H9 (cell line): ENCODE data around the gene CCDC88C. TPM values are rescaled to one million over a fixed set of nuclear protein-coding genes. Genes with fewer than 3 reads are reported as not detected.

ENCODE experiments used
- DNase-seq: peaks from one replicate; pipeline ENCODE4 v3.0.0-alpha.2; 2017
- H2AFZ ChIP-seq: one replicate; pipeline ENCODE4 v1.6.1; 2013; ENCODE audit warnings: mild to moderate bottlenecking, low read length, control low read depth, moderate library complexity
- H2AK5ac ChIP-seq: 2 replicates; pipeline ENCODE4 v1.6.1; 2013; ENCODE audit warnings: low read length, control low read depth, mixed read lengths; ENCODE audit not compliant: insufficient read length
- H2BK120ac ChIP-seq: one replicate; pipeline ENCODE4 v1.6.1; 2013; ENCODE audit warnings: low read depth, mild to moderate bottlenecking, low read length, control low read depth, inconsistent platforms; ENCODE audit not compliant: poor library complexity, severe bottlenecking
- H2BK12ac ChIP-seq: 2 replicates; pipeline ENCODE4 v1.6.1; 2013; ENCODE audit warnings: low read length, control low read depth, mixed read lengths, low read depth; ENCODE audit not compliant: insufficient read length
- H2BK15ac ChIP-seq: 2 replicates; pipeline ENCODE4 v1.6.1; 2013; ENCODE audit warnings: low read depth, low read length, control low read depth
- H2BK20ac ChIP-seq: one replicate; pipeline ENCODE4 v1.6.1; 2013; ENCODE audit warnings: low read depth, mild to moderate bottlenecking, low read length, control low read depth, inconsistent platforms; ENCODE audit not compliant: poor library complexity, severe bottlenecking
- H2BK5ac ChIP-seq: 2 replicates; pipeline ENCODE4 v1.6.1; 2013; ENCODE audit warnings: low read length, control low read depth, mixed read lengths; ENCODE audit not compliant: insufficient read length
- H3K14ac ChIP-seq: 2 replicates; pipeline ENCODE4 v1.6.1; 2013; ENCODE audit warnings: low read length, control low read depth; ENCODE audit not compliant: insufficient read depth
- H3K18ac ChIP-seq: 2 replicates; pipeline ENCODE4 v1.6.1; 2013; ENCODE audit warnings: low read depth, mild to moderate bottlenecking, mixed read lengths, low read length, control low read depth; ENCODE audit not compliant: insufficient read length
- H3K23ac ChIP-seq: 2 replicates; pipeline ENCODE4 v1.6.1; 2013; ENCODE audit warnings: low read length, control low read depth, mixed read lengths, low read depth; ENCODE audit not compliant: insufficient read length
- H3K23me2 ChIP-seq: 2 replicates; pipeline ENCODE4 v1.6.1; 2013; ENCODE audit warnings: low read depth, mild to moderate bottlenecking, mixed read lengths, low read length, control low read depth; ENCODE audit not compliant: insufficient read length, poor library complexity, severe bottlenecking
- H3K27ac ChIP-seq: 2 replicates; pipeline ENCODE4 v1.5.1; 2013; ENCODE audit warnings: low read length, control low read depth, mixed read lengths, low read depth; ENCODE audit not compliant: insufficient read length
- H3K27me3 ChIP-seq: 2 replicates; pipeline ENCODE4 v1.6.1; 2013; ENCODE audit warnings: low read length, control low read depth, inconsistent platforms; ENCODE audit not compliant: insufficient read depth
- H3K4ac ChIP-seq: 2 replicates; pipeline ENCODE4 v1.6.1; 2013; ENCODE audit warnings: low read depth, mild to moderate bottlenecking, control low read depth, inconsistent platforms, low read length, moderate library complexity
- H3K4me1 ChIP-seq: 2 replicates; pipeline ENCODE4 v1.6.1; 2013; ENCODE audit warnings: low read length, control low read depth, inconsistent platforms; ENCODE audit not compliant: insufficient read depth
- H3K4me2 ChIP-seq: 2 replicates; pipeline ENCODE4 v1.6.1; 2013; ENCODE audit warnings: low read length, control low read depth, mixed read lengths; ENCODE audit not compliant: insufficient read length, insufficient read depth
- H3K56ac ChIP-seq: 2 replicates; pipeline ENCODE4 v1.6.1; 2013; ENCODE audit warnings: low read depth, mild to moderate bottlenecking, mixed read lengths, low read length, control low read depth; ENCODE audit not compliant: insufficient read length
- H3K79me1 ChIP-seq: 2 replicates; pipeline ENCODE4 v1.6.1; 2013; ENCODE audit warnings: low read depth, mild to moderate bottlenecking, moderate library complexity, low read length, control low read depth, inconsistent platforms; ENCODE audit not compliant: insufficient read depth, poor library complexity, severe bottlenecking
- H3K79me2 ChIP-seq: 2 replicates; pipeline ENCODE4 v1.6.1; 2013; ENCODE audit warnings: low read length, control low read depth, inconsistent platforms; ENCODE audit not compliant: insufficient read depth
- H3K9ac ChIP-seq: 2 replicates; pipeline ENCODE4 v1.6.1; 2013; ENCODE audit warnings: low read length, control low read depth, mixed read lengths; ENCODE audit not compliant: insufficient read length; ENCODE audit errors: extremely low read depth
- H3K9me3 ChIP-seq: one replicate; pipeline ENCODE4 v1.6.1; 2013; ENCODE audit warnings: low read depth, low read length, inconsistent platforms; ENCODE audit not compliant: control insufficient read depth
- H3T11ph ChIP-seq: one replicate; pipeline ENCODE4 v1.6.1; 2013; ENCODE audit warnings: mild to moderate bottlenecking, low read length, control low read depth, inconsistent platforms
- H4K20me1 ChIP-seq: one replicate; pipeline ENCODE4 v1.6.1; 2013; ENCODE audit not compliant: control insufficient read depth, insufficient read length, insufficient read depth
- H4K5ac ChIP-seq: 2 replicates; pipeline ENCODE4 v1.6.1; 2013; ENCODE audit warnings: low read depth, mild to moderate bottlenecking, mixed read lengths, low read length, control low read depth; ENCODE audit not compliant: insufficient read length
- H4K8ac ChIP-seq: replicated peaks from 2 replicates; pipeline ENCODE4 v1.6.1; 2013; ENCODE audit warnings: low read length, control low read depth, mixed read lengths, low read depth; ENCODE audit not compliant: insufficient read length
- H4K91ac ChIP-seq: 2 replicates; pipeline ENCODE4 v1.6.1; 2013; ENCODE audit warnings: low read depth, mild to moderate bottlenecking, moderate library complexity, mixed read lengths, low read length, control low read depth; ENCODE audit not compliant: insufficient read length
- H3K27ac Mint-ChIP-seq, 3 experiments: 2 replicates in 2 of 3; 3 replicates in 1 of 3; pipeline ENCODE4 v1.8.0; 2020 to 2021; ENCODE audit warnings: mixed read lengths in 3 of 3, mild to moderate bottlenecking in 1 of 3, moderate library complexity in 1 of 3
- H3K27me3 Mint-ChIP-seq: 2 replicates; pipeline ENCODE4 v1.8.0; 2021; ENCODE audit warnings: low read depth, mild to moderate bottlenecking, moderate library complexity, mixed read lengths
- H3K36me3 Mint-ChIP-seq, 3 experiments: 2 replicates in 2 of 3; 3 replicates in 1 of 3; pipeline ENCODE4 v1.8.0; 2020 to 2021; ENCODE audit warnings: low read depth in 3 of 3, mixed read lengths in 3 of 3; ENCODE audit not compliant: insufficient read depth in 1 of 3
- H3K4me1 Mint-ChIP-seq, 2 experiments: 2 replicates each; pipeline ENCODE4 v1.8.0; 2020; ENCODE audit warnings: mixed read lengths in 2 of 2
- H3K4me3 Mint-ChIP-seq, 2 experiments: 2 replicates in 1 of 2; 3 replicates in 1 of 2; pipeline ENCODE4 v1.8.0; 2020 to 2021; ENCODE audit warnings: mild to moderate bottlenecking in 2 of 2, mixed read lengths in 2 of 2, moderate library complexity in 1 of 2
- H3K9me3 Mint-ChIP-seq, 2 experiments: 2 replicates in 1 of 2; 3 replicates in 1 of 2; pipeline ENCODE4 v1.8.0; 2020; ENCODE audit warnings: mild to moderate bottlenecking in 2 of 2, mixed read lengths in 2 of 2, moderate library complexity in 1 of 2
- WGBS: extraction: QIAGEN DNeasy Blood & Tissue Kit; methylation state at CpG from one replicate; pipeline ENCODE4 v1.1.7; 2013; ENCODE audit warnings: missing lambda C conversion rate, low lambda C conversion rate, mixed read lengths; ENCODE audit not compliant: insufficient read length; ENCODE audit errors: extremely low coverage; 5-methylcytosine and 5-hydroxymethylcytosine counted together
- total RNA-seq: library from RNA; stranded (reverse); gene quantifications from 2 replicates; pipeline ENCODE4 v1.2.1, GENCODE V29; 2021
- TF ChIP-seq, protein P1 (sequence below): fragments of 200-600 bp; sonication (generic); conservative IDR thresholded peaks from 3 replicates; pipeline ENCODE4 v1.8.0; 2021; ENCODE audit warnings: antibody characterized with exemption, mild to moderate bottlenecking

CCDC88C gene
- total RNA-seq, 1 experiment from 2014 or later: 52.4 TPM

DNA sequence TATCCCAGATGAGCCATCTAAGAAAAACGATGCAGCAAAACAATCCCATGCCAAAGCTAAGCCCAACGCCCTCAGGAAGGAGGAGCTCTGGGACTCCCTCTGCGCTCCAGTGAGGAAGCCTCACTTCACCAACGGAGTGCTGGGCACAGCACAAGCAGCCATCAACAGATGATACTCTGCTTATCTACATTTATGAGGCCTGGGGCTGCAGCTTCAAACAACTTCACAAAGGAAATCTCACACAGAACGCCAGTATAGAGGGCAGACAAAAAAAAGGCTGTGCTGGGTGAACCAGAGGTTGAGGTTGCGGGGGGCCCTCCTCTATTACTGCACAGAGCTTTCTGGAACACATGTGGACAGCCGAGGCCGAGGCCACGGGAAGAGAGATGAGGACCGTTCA lies 138.3 kb downstream of the CCDC88C start:
- H3K56ac ChIP-seq: no peak overlapping the region
- no peak overlapping the region for H3K18ac ChIP-seq
- H4K5ac ChIP-seq: no peak overlapping the region
- H3K23me2 ChIP-seq: no peaks in the 10 kb centered on the region
- H2BK15ac ChIP-seq: no peak overlapping the region
- H2BK20ac ChIP-seq: no peak overlapping the region
- no peak overlapping the region for H3K4me2 ChIP-seq
- H2AFZ ChIP-seq: no peak overlapping the region
- H2AK5ac ChIP-seq: no peak overlapping the region
- H3K4ac ChIP-seq: no peak overlapping the region
- WGBS: no CpG with 5 or more reads among the region's 10 CpGs
- no peaks in the 10 kb centered on the region for H3K79me2 ChIP-seq
- TF ChIP-seq, protein P1, sequence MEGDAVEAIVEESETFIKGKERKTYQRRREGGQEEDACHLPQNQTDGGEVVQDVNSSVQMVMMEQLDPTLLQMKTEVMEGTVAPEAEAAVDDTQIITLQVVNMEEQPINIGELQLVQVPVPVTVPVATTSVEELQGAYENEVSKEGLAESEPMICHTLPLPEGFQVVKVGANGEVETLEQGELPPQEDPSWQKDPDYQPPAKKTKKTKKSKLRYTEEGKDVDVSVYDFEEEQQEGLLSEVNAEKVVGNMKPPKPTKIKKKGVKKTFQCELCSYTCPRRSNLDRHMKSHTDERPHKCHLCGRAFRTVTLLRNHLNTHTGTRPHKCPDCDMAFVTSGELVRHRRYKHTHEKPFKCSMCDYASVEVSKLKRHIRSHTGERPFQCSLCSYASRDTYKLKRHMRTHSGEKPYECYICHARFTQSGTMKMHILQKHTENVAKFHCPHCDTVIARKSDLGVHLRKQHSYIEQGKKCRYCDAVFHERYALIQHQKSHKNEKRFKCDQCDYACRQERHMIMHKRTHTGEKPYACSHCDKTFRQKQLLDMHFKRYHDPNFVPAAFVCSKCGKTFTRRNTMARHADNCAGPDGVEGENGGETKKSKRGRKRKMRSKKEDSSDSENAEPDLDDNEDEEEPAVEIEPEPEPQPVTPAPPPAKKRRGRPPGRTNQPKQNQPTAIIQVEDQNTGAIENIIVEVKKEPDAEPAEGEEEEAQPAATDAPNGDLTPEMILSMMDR: no peak
- H3K23ac ChIP-seq: no peak overlapping the region
- H2BK12ac ChIP-seq: no peak overlapping the region
- no peaks in the 10 kb centered on the region for H3K9me3 Mint-ChIP-seq
- no peaks in the 10 kb centered on the region for H3K79me1 ChIP-seq
- no peak overlapping the region for H3K27ac ChIP-seq
- H3K14ac ChIP-seq: no peak overlapping the region
- no peak overlapping the region for H3K9ac ChIP-seq
- no peak overlapping the region for H4K8ac ChIP-seq
- no peak overlapping the region for H4K91ac ChIP-seq
- no peak overlapping the region for H3K4me3 Mint-ChIP-seq
- no peaks in the 10 kb centered on the region for H3K9me3 ChIP-seq
- H3K27ac Mint-ChIP-seq: 0 out of 7 replicates have a peak overlapping the region, but pooled peaks of 1 of the 3 experiments have one; percentile 23
- H4K20me1 ChIP-seq: no peaks in the 10 kb centered on the region
- no peak overlapping the region for H2BK120ac ChIP-seq
- H3T11ph ChIP-seq: no peak overlapping the region
- H2BK5ac ChIP-seq: no peak overlapping the region
- H3K27me3 ChIP-seq: no peaks in the 10 kb centered on the region
- no peaks in the 10 kb centered on the region for H3K4me1 Mint-ChIP-seq
- H3K36me3 Mint-ChIP-seq: peaks cover 10 to 84% (median 47%) of the 10 kb centered on the region in 3 experiments
- no peaks in the 10 kb centered on the region for H3K4me1 ChIP-seq
- DNase-seq: no peak
- H3K27me3 Mint-ChIP-seq: no peaks in the 10 kb centered on the region
